ENCODE results near the gene GRID1. TPM values are rescaled to one million over a fixed set of nuclear protein-coding genes. Genes with fewer than 3 reads are reported as not detected.

GRID1 gene
- total RNA-seq, 1 experiment from 2014 or later = 0.37 TPM

GRCh38 chr10:86371116-86371515 lies 4.5 kb upstream of the GRID1 start:
- CTCF ChIA-PET = interaction anchor here (0.7 to 6.2 kb wide), 6 partner anchors 8 to 214 kb away, joined by 3 to 51 read pairs (median 4); no protein-coding TSS in a partner anchor
- TF ChIP-seq KAT7 (CRISPR knock-in tag; IDR thresholded peaks at IDR 0.05; ENCODE audit: borderline replicate concordance) (no peak), E2F5 (CRISPR knock-in tag; IDR thresholded peaks at IDR 0.05) (no peak), AR (CRISPR knock-in tag; IDR thresholded peaks at IDR 0.05) (no peak), NFE2L1 (CRISPR knock-in tag; IDR thresholded peaks at IDR 0.05) (no peak), AFF4 (CRISPR knock-in tag; IDR thresholded peaks at IDR 0.05; ENCODE audit: borderline replicate concordance) (no peak), ZNF532 (CRISPR knock-in tag; IDR thresholded peaks at IDR 0.05; ENCODE audit: borderline replicate concordance) (no peak), ARID4B (CRISPR knock-in tag; IDR thresholded peaks at IDR 0.05; ENCODE audit: borderline replicate concordance) (no peak)

More at GRCh38 chr10:86371116-86371515, 4.5 kb upstream of the GRID1 start:
- no peaks in the 10 kb centered on the region for H3K4me1 Mint-ChIP-seq
- POLR2A ChIA-PET = interaction anchor here (1.1 to 1.6 kb wide), 2 partner anchors 17 to 19 kb away, joined by 3 read pairs; no protein-coding TSS in a partner anchor
- H3K36me3 Mint-ChIP-seq = no peaks in the 10 kb centered on the region
- H3K4me3 Mint-ChIP-seq = no peak overlapping the region
- H3K27me3 Mint-ChIP-seq (ENCODE audit: low read depth) = peaks cover 82% of the 10 kb centered on the region
- H3K27ac Mint-ChIP-seq = no peak overlapping the region
- DNase-seq (ENCODE audit: low spot score) (peak; percentile 5), ATAC-seq (no peak)
- H3K9me3 Mint-ChIP-seq = no peaks in the 10 kb centered on the region

Measured in WTC11 (cell line).